Measurements from ENCODE around the gene LRGUK. TPM values are rescaled to one million over a fixed set of nuclear protein-coding genes. Genes with fewer than 3 reads are reported as not detected.

Gene LRGUK
- total RNA-seq, 1 donor, result 0.72 TPM

- Histone ChIP-seq H4K20me1 (ENCODE audit: insufficient read depth, low read length) (no peaks in the 10 kb centered on the region), H2AFZ (ENCODE audit: low read length) (no peak overlapping the region)
Observed at GRCh38 chr7:134188311-134188710, 61.2 kb downstream of the LRGUK start.

DNA sequence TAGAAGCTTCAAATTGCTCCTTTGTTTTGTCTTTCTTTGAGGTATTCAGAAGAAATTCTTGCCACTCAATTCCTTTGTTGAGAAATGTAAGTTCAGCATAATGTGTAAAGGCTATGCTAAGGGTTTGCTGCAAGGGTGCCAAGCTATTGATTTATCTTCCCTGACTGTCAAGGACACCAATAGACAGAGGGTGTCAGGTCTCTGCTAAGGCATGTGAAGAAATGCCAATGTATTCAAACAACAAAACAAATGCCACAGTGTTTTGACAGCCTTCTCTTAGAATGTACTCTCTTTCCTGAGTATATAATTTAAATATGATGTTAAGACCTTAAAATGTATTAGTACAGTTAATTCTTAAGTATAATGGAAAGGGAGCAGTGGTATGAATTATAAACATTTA lies 62.4 kb downstream of the LRGUK start:
- no peak overlapping the region for H2AFZ ChIP-seq (ENCODE audit: low read length)
- TF ChIP-seq, protein P1, sequence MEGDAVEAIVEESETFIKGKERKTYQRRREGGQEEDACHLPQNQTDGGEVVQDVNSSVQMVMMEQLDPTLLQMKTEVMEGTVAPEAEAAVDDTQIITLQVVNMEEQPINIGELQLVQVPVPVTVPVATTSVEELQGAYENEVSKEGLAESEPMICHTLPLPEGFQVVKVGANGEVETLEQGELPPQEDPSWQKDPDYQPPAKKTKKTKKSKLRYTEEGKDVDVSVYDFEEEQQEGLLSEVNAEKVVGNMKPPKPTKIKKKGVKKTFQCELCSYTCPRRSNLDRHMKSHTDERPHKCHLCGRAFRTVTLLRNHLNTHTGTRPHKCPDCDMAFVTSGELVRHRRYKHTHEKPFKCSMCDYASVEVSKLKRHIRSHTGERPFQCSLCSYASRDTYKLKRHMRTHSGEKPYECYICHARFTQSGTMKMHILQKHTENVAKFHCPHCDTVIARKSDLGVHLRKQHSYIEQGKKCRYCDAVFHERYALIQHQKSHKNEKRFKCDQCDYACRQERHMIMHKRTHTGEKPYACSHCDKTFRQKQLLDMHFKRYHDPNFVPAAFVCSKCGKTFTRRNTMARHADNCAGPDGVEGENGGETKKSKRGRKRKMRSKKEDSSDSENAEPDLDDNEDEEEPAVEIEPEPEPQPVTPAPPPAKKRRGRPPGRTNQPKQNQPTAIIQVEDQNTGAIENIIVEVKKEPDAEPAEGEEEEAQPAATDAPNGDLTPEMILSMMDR (IDR thresholded peaks at IDR 0.05; ENCODE audit: extremely low read depth, low read depth, low read length), result no peak
- peaks cover 3% of the 10 kb centered on the region for H3K27me3 ChIP-seq (ENCODE audit: insufficient read depth, low read length)
- no peaks in the 10 kb centered on the region for H4K20me1 ChIP-seq (ENCODE audit: insufficient read depth, low read length)
- H3K4me2 ChIP-seq (ENCODE audit: insufficient read depth, low read length), result no peak overlapping the region
- H3K36me3 ChIP-seq (ENCODE audit: insufficient read depth, low read length), result no peaks in the 10 kb centered on the region
- H3K4me3 ChIP-seq (ENCODE audit: insufficient read depth, low read length), result no peak overlapping the region
- H3K27ac ChIP-seq (ENCODE audit: low read depth, low read length), result no peak overlapping the region
- DNase-seq (ENCODE audit: insufficient read length, low spot score, missing footprints), result no peak
- H3K9me3 ChIP-seq (ENCODE audit: low read depth, low read length), result no peaks in the 10 kb centered on the region
- H3K4me1 ChIP-seq (ENCODE audit: insufficient read depth, low read length), result peaks cover 10% of the 10 kb centered on the region
- no peaks in the 10 kb centered on the region for H3K79me2 ChIP-seq (ENCODE audit: insufficient read depth, low read length)

More at GRCh38 chr7:134188311-134188710, 61.2 kb downstream of the LRGUK start:
- TF ChIP-seq, protein P1 (IDR thresholded peaks at IDR 0.05; ENCODE audit: extremely low read depth, low read depth, low read length), result no peak
- H3K27me3 ChIP-seq (ENCODE audit: insufficient read depth, low read length), result peaks cover 3% of the 10 kb centered on the region
- peaks cover 10% of the 10 kb centered on the region for H3K4me1 ChIP-seq (ENCODE audit: insufficient read depth, low read length)
- no peaks in the 10 kb centered on the region for H3K36me3 ChIP-seq (ENCODE audit: insufficient read depth, low read length)
- no peak for DNase-seq (ENCODE audit: insufficient read length, low spot score, missing footprints)
- no peak overlapping the region for H3K4me2 ChIP-seq (ENCODE audit: insufficient read depth, low read length)
- H3K27ac ChIP-seq (ENCODE audit: low read depth, low read length), result no peak overlapping the region
- no peaks in the 10 kb centered on the region for H3K79me2 ChIP-seq (ENCODE audit: insufficient read depth, low read length)
- H3K4me3 ChIP-seq (ENCODE audit: insufficient read depth, low read length), result no peak overlapping the region
- no peaks in the 10 kb centered on the region for H3K9me3 ChIP-seq (ENCODE audit: low read depth, low read length)

DNA sequence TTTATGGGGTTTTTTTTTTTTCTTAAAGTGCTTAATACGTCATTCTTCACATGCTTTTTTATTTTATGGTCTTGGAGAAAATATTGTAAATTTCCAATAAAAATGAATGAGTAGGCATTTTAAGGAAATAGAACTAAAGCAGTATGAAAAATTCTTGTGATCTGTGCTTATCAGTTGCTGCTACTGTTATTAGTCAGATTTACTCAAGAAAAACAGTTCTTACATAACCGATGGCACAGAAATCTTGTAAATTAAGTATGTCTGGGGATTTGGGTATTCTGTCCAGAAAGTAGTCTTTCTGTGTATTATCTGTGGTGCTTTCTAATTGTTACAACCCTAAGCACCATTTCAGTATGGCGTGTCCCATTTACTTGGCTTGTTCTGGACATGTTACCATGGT lies 64.7 kb downstream of the LRGUK start:
- no peak for DNase-seq (ENCODE audit: insufficient read length, low spot score, missing footprints)
- no peaks in the 10 kb centered on the region for H3K9me3 ChIP-seq (ENCODE audit: low read depth, low read length)
- TF ChIP-seq, protein P1 (IDR thresholded peaks at IDR 0.05; ENCODE audit: extremely low read depth, low read depth, low read length), result no peak
- H3K4me3 ChIP-seq (ENCODE audit: insufficient read depth, low read length), result no peak overlapping the region
- H3K27ac ChIP-seq (ENCODE audit: low read depth, low read length), result no peak overlapping the region
- H4K20me1 ChIP-seq (ENCODE audit: insufficient read depth, low read length), result no peaks in the 10 kb centered on the region
- no peak overlapping the region for H3K4me2 ChIP-seq (ENCODE audit: insufficient read depth, low read length)
- H2AFZ ChIP-seq (ENCODE audit: low read length), result no peak overlapping the region
- H3K4me1 ChIP-seq (ENCODE audit: insufficient read depth, low read length), result no peaks in the 10 kb centered on the region
- H3K27me3 ChIP-seq (ENCODE audit: insufficient read depth, low read length), result peaks cover 3% of the 10 kb centered on the region
- H3K36me3 ChIP-seq (ENCODE audit: insufficient read depth, low read length), result no peaks in the 10 kb centered on the region
- no peaks in the 10 kb centered on the region for H3K79me2 ChIP-seq (ENCODE audit: insufficient read depth, low read length)

- H3K9me3 ChIP-seq (ENCODE audit: low read depth, low read length), result no peaks in the 10 kb centered on the region
- no peaks in the 10 kb centered on the region for H3K79me2 ChIP-seq (ENCODE audit: insufficient read depth, low read length)
- H2AFZ ChIP-seq (ENCODE audit: low read length), result no peak overlapping the region
- no peak for DNase-seq (ENCODE audit: insufficient read length, low spot score, missing footprints)
- no peaks in the 10 kb centered on the region for H3K36me3 ChIP-seq (ENCODE audit: insufficient read depth, low read length)
- no peak overlapping the region for H3K27ac ChIP-seq (ENCODE audit: low read depth, low read length)
- peaks cover 3% of the 10 kb centered on the region for H3K27me3 ChIP-seq (ENCODE audit: insufficient read depth, low read length)
- TF ChIP-seq, protein P1 (IDR thresholded peaks at IDR 0.05; ENCODE audit: extremely low read depth, low read depth, low read length), result no peak
- no peaks in the 10 kb centered on the region for H3K4me1 ChIP-seq (ENCODE audit: insufficient read depth, low read length)
- no peaks in the 10 kb centered on the region for H4K20me1 ChIP-seq (ENCODE audit: insufficient read depth, low read length)
- no peak overlapping the region for H3K4me3 ChIP-seq (ENCODE audit: insufficient read depth, low read length)
- no peak overlapping the region for H3K4me2 ChIP-seq (ENCODE audit: insufficient read depth, low read length)
Observed at GRCh38 chr7:134193240-134193639, 66.1 kb downstream of the LRGUK start.
